NT2/D1 (cell line): ENCODE data around the gene TAX1BP1.

Experiments
- DNase-seq: peaks from one replicate; pipeline ENCODE4 v3.0.0-alpha.2; 2011; ENCODE audit warnings: low read depth, low spot score
- H3K27me3 ChIP-seq: 2 replicates; pipeline ENCODE4 v1.6.0; 2011; ENCODE audit warnings: mild to moderate bottlenecking; ENCODE audit not compliant: insufficient read length, insufficient read depth
- H3K36me3 ChIP-seq: 2 replicates; pipeline ENCODE4 v1.6.1; 2011; ENCODE audit warnings: mild to moderate bottlenecking, low read length, mixed read lengths; ENCODE audit not compliant: insufficient read depth, insufficient read length
- H3K4me1 ChIP-seq: 2 replicates; pipeline ENCODE4 v1.5.1; 2011; ENCODE audit not compliant: insufficient read depth, insufficient read length
- H3K4me3 ChIP-seq: 2 replicates; pipeline ENCODE4 v1.5.1; 2011; ENCODE audit warnings: low read depth; ENCODE audit not compliant: insufficient read length
- H3K9ac ChIP-seq: 2 replicates; pipeline ENCODE4 v1.6.0; 2011; ENCODE audit warnings: low read depth; ENCODE audit not compliant: insufficient read length
- H3K9me3 ChIP-seq: 2 replicates; pipeline ENCODE4 v1.5.1; 2011; ENCODE audit warnings: mild to moderate bottlenecking, low read length; ENCODE audit not compliant: insufficient read depth
- SUZ12 ChIP-seq: IDR thresholded peaks from 2 replicates; pipeline ENCODE4 v1.6.1; 2011; ENCODE audit not compliant: insufficient read length, insufficient read depth; ENCODE audit errors: extremely low read depth
- YY1 ChIP-seq: IDR thresholded peaks from 2 replicates; pipeline ENCODE4 v1.6.1; 2011; ENCODE audit not compliant: insufficient read length, insufficient read depth
- ZNF274 ChIP-seq: IDR thresholded peaks from 2 replicates; pipeline ENCODE4 v1.6.1; 2011; ENCODE audit warnings: mild to moderate bottlenecking, low read depth, low read length

TAX1BP1 gene

GRCh38 chr7:27750316-27750715 lies 10.4 kb downstream of the TAX1BP1 start:
- no peaks in the 10 kb centered on the region for H3K4me1 ChIP-seq
- no peak overlapping the region for H3K4me3 ChIP-seq
- DNase-seq, result no peak
- H3K36me3 ChIP-seq, result peaks cover 34% of the 10 kb centered on the region
- H3K9ac ChIP-seq, result no peak overlapping the region
- H3K27me3 ChIP-seq, result no peaks in the 10 kb centered on the region
- no peaks in the 10 kb centered on the region for H3K9me3 ChIP-seq
- TF ChIP-seq ZNF274, result no peak
- no peak for TF ChIP-seq SUZ12
- no peak for TF ChIP-seq YY1

- no peak for DNase-seq
- TF ChIP-seq ZNF274 (no peak), YY1 (no peak), SUZ12 (no peak)
- Histone ChIP-seq H3K9me3 (no peaks in the 10 kb centered on the region), H3K4me1 (no peaks in the 10 kb centered on the region), H3K36me3 (peaks cover 36% of the 10 kb centered on the region), H3K27me3 (no peaks in the 10 kb centered on the region), H3K4me3 (no peak overlapping the region), H3K9ac (no peak overlapping the region)
These were observed 12.1 kb downstream of the TAX1BP1 start for GRCh38 chr7:27751888-27752660.

- DNase-seq, result no peak
- no peaks in the 10 kb centered on the region for H3K4me1 ChIP-seq
- H3K9me3 ChIP-seq, result no peaks in the 10 kb centered on the region
- H3K27me3 ChIP-seq, result no peaks in the 10 kb centered on the region
- peaks cover 43% of the 10 kb centered on the region for H3K36me3 ChIP-seq
- no peak overlapping the region for H3K4me3 ChIP-seq
- TF ChIP-seq YY1 (no peak), SUZ12 (no peak), ZNF274 (no peak)
- H3K9ac ChIP-seq, result no peak overlapping the region
These were observed 13.9 kb downstream of the TAX1BP1 start for GRCh38 chr7:27753863-27754262.

GRCh38 chr7:27756298-27756697 lies 16.3 kb downstream of the TAX1BP1 start:
- no peaks in the 10 kb centered on the region for H3K27me3 ChIP-seq
- H3K36me3 ChIP-seq, result peaks cover 25% of the 10 kb centered on the region
- no peak overlapping the region for H3K9ac ChIP-seq
- H3K9me3 ChIP-seq, result no peaks in the 10 kb centered on the region
- H3K4me1 ChIP-seq, result no peaks in the 10 kb centered on the region
- DNase-seq, result no peak
- H3K4me3 ChIP-seq, result no peak overlapping the region
- TF ChIP-seq SUZ12 (no peak), ZNF274 (no peak), YY1 (no peak)

- no peak for TF ChIP-seq SUZ12
- TF ChIP-seq YY1, result no peak
- no peak for TF ChIP-seq ZNF274
- no peak for DNase-seq
- Histone ChIP-seq H3K4me3 (no peak overlapping the region), H3K9me3 (no peaks in the 10 kb centered on the region), H3K36me3 (peaks cover 20% of the 10 kb centered on the region), H3K4me1 (no peaks in the 10 kb centered on the region), H3K27me3 (no peaks in the 10 kb centered on the region), H3K9ac (no peak overlapping the region)
These were observed 19.5 kb downstream of the TAX1BP1 start for GRCh38 chr7:27759491-27759890.

- Histone ChIP-seq H3K36me3 (peaks cover 24% of the 10 kb centered on the region), H3K4me1 (no peaks in the 10 kb centered on the region)
- TF ChIP-seq ZNF274 (no peak), YY1 (no peak), SUZ12 (no peak)
These were observed 22.1 kb downstream of the TAX1BP1 start for GRCh38 chr7:27762062-27762461.

GRCh38 chr7:27763983-27764508 lies 24.1 kb downstream of the TAX1BP1 start:
- no peak overlapping the region for H3K9ac ChIP-seq
- TF ChIP-seq YY1 (no peak), ZNF274 (no peak)
- H3K36me3 ChIP-seq, result peaks cover 7% of the 10 kb centered on the region
- no peaks in the 10 kb centered on the region for H3K9me3 ChIP-seq
- H3K27me3 ChIP-seq, result no peaks in the 10 kb centered on the region
- no peak for DNase-seq
- H3K4me1 ChIP-seq, result no peaks in the 10 kb centered on the region
- no peak overlapping the region for H3K4me3 ChIP-seq

More at GRCh38 chr7:27762062-27762461, 22.1 kb downstream of the TAX1BP1 start:
- no peak overlapping the region for H3K4me3 ChIP-seq
- H3K9me3 ChIP-seq, result no peaks in the 10 kb centered on the region
- no peak overlapping the region for H3K9ac ChIP-seq
- H3K27me3 ChIP-seq, result no peaks in the 10 kb centered on the region
- no peak for DNase-seq
